HL-60/S4 treated with phorbol 12-myristate 13-acetate at 8.2 ng/mL for 4 days and 3 days (cell line): Measurements from ENCODE around the gene SOX14.

Experiments used
- in situ Hi-C: fragments of 300-500 bp; cut with MboI; formaldehyde crosslinking; loops from 2 replicates; pipeline ENCODE4 v1.15.0; 2022; ENCODE audit warnings: low sequenced_read_pairs

The SOX14 gene

DNA sequence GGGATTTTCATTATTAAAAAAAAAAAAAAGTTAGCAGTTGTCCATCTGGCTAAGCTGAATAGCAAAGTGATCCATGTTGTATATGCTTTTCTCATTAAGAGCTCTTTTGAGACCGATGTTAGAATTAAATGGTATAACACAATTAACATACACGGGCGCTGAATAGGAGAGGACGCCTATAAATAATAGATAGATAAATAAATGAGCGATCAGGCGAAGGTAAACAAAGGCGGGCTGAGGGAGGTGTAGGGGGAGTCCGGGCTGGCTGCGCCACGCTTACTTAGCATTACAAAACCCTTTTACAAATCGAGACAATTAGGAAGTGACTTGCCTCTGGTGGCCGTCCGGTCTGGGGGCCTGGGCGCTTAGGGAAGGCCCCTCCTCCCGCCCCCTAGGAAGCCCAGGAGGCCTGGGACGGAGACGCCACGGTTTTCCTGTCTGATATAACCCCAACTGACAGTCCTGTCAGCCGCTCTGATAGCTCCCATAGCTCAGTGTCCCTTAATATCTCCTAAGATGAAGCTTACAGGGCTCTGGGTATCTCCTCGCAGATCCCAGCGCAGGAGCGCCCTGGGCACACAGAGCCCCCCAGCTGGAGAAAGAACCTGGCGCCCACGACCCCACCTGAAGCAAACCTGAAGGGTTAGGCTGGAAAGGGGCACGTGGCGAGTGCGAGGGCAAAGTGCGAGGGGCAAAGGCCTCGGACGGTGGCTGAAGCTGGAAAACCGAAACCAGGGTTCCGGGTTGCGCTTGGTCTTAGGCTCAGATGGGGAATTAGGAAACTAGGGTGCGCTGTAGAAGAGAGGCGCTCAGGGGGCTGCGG lies 3.6 kb downstream of the SOX14 start:
- in situ Hi-C loops: no loop called here

DNA sequence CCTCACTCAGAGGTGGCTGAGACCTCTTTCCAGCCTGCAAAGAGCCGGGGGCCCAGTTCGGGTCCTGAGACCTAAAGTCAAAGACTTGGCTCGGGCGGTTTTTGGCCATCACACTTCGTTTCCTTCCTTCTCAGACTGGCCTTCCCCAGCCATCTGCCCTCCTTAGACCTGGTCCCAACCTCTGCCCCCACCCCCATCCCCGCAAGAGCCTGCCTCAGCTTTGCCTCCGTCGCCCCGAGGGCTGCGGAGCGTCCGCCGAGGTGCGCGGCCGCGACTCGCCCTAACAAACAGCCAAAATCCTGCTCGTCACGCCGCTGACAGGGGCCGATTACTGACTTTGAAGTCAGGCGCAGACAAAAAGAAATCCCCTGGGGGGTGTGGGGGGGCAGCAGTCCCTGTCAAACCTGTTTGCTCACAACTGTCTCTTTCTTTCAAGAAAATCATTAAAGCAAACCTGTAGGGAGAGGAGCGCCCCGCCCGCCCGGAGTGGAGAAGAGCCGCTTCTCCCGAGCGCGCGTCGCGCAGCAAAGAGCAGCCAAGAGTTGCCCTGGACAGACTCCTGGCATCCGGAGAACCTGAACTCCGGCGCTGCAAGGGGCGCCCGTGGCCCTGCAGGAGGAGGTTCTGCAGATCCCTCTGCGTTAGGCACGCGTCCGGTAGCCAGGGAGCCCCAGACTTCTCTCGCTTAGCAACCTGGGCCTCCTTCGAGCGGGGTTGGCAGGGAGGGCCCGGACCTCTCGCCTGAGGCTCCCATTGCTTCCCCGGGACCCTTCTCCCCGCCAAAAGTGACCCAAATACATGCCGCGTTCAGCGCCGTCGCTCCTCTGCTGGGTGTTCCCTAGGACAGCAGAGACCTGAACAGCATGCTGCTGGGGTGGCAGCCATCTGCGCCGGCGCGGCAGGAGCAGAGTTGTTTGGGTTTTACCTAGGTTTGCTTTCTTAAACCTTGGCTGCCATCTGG lies 4.5 kb downstream of the SOX14 start:
- in situ Hi-C loops: no loop called here

- in situ Hi-C loops: no loop called here
Measured at GRCh38 chr3:137769322-137770065, 5.4 kb downstream of the SOX14 start.

DNA sequence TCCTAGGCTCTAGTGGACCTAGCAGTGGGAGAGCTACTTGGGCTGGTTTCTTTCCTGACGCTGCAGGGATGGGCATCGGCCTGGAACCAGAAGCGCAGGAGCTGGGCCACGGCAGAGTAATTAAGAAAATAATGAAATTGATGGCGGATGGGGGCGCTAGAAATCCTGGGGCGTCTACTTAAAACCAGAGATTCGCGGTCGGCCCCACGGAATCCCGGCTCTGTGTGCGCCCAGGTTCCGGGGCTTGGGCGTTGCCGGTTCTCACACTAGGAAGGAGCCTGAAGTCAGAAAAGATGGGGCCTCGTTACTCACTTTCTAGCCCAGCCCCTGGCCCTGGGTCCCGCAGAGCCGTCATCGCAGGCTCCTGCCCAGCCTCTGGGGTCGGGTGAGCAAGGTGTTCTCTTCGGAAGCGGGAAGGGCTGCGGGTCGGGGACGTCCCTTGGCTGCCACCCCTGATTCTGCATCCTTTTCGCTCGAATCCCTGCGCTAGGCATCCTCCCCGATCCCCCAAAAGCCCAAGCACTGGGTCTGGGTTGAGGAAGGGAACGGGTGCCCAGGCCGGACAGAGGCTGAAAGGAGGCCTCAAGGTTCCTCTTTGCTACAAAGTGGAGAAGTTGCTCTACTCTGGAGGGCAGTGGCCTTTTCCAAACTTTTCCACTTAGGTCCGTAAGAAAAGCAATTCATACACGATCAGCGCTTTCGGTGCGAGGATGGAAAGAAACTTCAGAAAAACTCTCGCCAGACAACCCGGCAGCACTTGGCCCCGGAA lies 6.1 kb downstream of the SOX14 start:
- in situ Hi-C loops: no loop called here

- in situ Hi-C loops: no loop called here
Measured at GRCh38 chr3:137770835-137771399, 6.8 kb downstream of the SOX14 start.

DNA sequence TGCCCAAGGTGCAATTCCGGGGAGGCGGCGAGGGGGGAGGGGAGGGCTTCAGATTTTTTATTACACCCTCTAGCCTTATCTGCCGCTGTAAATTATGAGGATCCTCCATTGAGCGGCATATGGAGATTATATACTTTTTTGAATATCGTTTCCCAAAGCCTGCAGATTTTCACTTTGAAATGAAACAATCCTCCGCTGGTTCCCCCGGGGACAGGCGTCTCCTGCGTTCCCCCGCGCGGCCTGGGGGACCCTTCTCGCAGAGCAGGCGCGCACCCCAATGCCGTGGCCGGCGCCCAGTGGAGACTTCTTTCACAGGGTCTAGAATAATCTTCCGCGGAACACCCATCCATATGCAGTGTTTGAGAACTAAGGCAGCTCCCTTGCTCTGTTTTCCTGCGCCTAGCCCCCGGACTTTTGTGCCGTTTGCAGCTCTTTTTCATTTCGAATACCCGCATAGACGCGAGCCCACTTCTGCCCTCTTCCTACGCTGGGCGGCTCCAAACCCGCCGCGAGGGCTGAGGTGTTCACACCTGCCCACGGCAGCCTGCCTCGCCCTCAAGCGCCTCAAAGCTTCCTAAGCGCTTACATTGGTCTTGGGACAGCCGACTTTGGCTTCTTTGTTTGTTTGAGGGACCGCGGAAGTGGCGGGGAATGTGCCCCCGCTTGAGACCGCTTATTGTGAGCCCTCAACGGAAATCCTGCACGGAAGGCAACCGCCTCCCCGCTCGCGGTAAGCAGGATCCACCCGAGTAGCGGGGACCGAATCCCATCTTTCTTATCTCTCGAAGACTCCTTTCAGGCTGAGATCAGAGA lies 7.5 kb downstream of the SOX14 start:
- in situ Hi-C loops: no loop called here

DNA sequence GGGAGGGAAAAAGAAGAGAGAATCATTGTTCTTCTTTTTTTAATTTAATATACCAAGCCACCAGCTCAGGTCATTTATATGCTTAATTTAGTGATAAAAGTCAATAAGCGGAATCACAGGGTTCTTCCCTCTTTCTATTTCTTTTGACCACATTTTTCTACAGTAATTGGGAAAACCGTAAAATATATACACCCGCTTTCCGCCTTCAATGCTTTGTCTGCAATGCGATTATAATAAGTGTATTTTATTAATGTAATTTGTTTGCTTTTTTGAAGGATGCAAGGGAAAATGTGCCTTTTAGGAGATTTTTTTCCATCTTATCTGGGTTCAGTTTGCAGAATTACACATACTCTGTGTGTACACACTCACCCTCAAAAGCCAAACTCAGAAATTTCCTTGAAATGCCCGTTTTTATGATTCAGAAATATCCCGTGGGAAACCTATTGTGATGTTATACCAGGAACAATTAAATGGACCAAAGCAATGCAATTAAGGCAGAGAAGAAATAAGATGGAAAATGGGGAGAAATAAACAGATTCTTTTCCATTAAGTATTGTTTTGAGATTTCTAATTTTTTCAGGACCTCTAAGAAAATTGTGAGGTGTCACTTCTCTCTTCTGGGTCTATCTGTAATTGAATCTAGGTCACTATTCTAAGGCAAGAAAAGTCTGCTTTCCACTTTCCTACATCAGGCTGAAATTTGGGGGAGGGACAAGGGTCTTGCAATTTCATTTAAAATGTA lies 8.3 kb downstream of the SOX14 start:
- in situ Hi-C loops: no loop called here

- in situ Hi-C loops: no loop called here
Measured at GRCh38 chr3:137778941-137779340, 14.8 kb downstream of the SOX14 start.

DNA sequence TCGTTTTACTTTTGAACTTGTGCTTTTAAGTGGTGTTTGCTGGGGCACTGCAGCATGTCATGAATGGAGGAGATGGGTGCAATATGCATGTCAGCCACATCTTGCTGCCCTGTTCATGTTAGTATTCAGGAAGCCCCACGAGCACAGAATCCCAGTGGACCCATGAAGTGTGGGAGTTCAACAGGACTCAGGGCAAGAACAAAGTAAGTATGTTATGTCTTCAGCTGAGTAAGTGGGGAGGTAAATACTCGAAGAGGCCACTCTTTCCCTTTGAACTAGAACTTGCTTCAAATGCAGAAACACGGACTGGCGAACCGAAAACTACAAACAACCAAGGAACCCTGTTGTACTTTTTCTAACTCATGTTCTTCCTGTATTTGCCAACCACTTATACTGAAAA lies 23.4 kb downstream of the SOX14 start:
- in situ Hi-C loops: no loop called here

DNA sequence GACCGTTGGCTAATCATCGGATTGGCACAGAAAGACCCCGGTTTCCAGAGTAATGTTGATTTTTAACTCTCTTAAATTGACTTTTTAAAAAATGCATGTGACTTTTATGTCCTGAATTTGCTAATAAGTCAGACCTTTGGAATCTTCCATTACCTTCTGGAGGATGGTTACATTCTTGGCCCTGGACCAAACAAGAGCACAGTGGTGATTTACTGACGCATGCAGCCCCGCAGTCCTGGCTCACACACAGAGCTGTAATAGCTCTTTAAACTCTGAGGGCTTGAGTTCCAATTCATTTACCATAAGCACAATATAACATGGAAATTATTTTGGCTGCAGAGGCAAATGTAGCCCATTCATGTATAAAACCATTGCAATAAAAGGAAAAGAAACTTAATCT lies 25.1 kb downstream of the SOX14 start:
- in situ Hi-C loops: no loop called here

GRCh38 chr3:137792626-137793271 lies 28.6 kb downstream of the SOX14 start:
- in situ Hi-C loops: no loop called here

- in situ Hi-C loops: no loop called here
Measured at GRCh38 chr3:137796993-137797392, 32.9 kb downstream of the SOX14 start.

DNA sequence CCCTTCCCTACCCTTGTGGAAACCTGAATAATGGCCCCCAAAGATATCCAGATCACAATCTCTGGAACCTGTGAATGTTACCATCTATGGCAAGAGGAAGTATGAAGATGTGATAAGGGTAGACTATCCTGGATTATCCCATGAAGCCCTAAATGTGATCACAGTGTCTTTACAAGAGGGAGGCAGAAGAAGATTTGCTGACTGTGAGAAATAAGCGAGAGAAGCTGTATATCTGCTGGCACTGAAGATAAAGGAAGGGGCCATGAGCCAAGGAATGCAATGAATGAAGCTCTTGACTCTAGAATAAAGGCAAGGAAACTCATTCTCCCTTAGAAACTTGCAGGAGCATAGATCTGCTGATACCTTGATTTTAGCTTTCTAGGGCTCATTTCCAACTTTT lies 39.1 kb downstream of the SOX14 start:
- in situ Hi-C loops: no loop called here

- in situ Hi-C loops: no loop called here
Measured at GRCh38 chr3:137807998-137808397, 43.9 kb downstream of the SOX14 start.

DNA sequence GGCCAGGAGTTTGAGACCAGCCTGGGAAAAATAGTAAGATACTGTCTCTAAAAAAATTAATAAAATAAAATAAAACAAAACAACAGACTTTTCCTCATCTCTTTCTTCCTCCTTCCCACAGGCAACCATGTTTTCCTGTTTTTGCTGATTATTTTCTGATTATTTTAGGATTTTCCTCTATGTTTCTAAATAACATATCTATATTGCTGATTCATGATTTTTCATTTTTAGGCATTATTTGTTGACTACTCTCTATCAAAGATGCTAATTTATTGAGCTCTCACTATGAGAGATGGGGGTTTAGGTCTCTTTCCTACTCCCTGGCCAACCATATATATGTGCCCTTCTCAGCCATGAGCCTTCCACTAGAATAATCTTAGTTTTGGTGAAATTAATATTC lies 45.4 kb downstream of the SOX14 start:
- in situ Hi-C loops: no loop called here

GRCh38 chr3:137812023-137812422 lies 47.9 kb downstream of the SOX14 start:
- in situ Hi-C loops: no loop called here

GRCh38 chr3:137815251-137815650 lies 51.1 kb downstream of the SOX14 start:
- in situ Hi-C loops: no loop called here
